Activated T-cell treated with anti-CD3 and anti-CD28 coated beads for 48 hours (primary cell): ENCODE data around the gene PRR27.
"Not testable (repeated sequence)": the region's sequence is repeated elsewhere in the genome, so short reads cannot be mapped to it uniquely, and the experiment has no call there.

Source experiments
- DNase-seq: peaks from one replicate; pipeline ENCODE4 v3.0.0-alpha.2; 2020; ENCODE audit warnings: low read depth

PRR27 gene

DNA sequence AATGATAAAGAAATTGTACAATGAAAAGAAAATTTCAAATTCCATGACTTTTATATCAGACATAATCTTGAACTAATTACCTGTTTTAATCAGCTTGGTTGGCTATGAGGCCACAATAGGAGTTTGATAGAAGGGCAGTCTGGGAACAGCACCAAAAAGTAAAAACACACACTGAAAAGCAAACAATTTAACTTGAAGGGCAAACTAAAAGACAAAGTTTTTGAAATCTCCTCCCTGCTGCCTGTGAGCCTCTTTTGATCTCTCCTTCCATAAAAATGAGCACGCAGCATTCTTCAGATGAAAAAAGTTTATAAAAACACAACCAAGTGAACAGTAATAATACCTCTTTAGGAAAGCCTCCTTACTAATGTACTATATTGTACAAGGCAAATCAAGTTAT is 49.6 kb downstream of the PRR27 start:
- DNase-seq = no peak

DNA sequence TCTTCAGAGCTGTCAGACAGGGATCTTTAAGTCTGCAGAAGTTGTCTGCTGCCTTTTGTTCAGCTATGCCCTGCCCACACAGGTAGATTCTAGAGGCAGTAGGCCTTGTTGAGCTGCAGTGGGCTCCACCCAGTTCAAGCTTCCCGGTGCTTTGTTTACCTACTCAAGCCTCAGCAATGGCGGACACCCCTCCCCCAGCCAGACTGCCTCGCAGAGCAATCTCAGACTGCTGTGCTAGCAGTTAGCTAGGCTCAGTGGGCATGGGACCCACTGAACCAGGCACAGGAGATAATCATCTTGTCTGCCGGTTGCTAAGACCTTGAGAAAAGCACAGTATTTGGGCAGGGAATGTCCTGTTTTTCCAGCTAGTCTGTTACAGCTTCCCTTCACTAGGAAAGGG is 58.7 kb downstream of the PRR27 start:
- DNase-seq = not testable (repeated sequence)
